OCI-LY7 (cell line): ENCODE results near the gene ENAH. TPM values are rescaled to one million over a fixed set of nuclear protein-coding genes. Genes with fewer than 3 reads are reported as not detected.

Source experiments
- BruUV-seq: library from RNA; stranded (reverse); fragments of 400-500 nt; replicated peaks from 2 replicates; lab custom pipeline; 2021; lab: Mats Ljungman, UMichigan
- CTCF ChIA-PET: fragments of 300-600 bp; sonication (Branson Sonifier 250); formaldehyde crosslinking; loops from one replicate; lab custom pipeline; 2022; ENCODE audit warnings: antibody characterized with exemption; ENCODE audit not compliant: unreplicated experiment; lab: Charles Lee
- POLR2A ChIA-PET: fragments of 300-600 bp; sonication (Branson Sonifier 250); formaldehyde crosslinking; loops from one replicate; lab custom pipeline; 2022; ENCODE audit warnings: antibody characterized with exemption; lab: Charles Lee
- DNase-seq: peaks from one replicate; pipeline ENCODE4 v3.0.0-alpha.2; 2015; ENCODE audit warnings: low spot score
- H2AFZ ChIP-seq: fragments of 200-600 bp; sonication (generic), shearing (Covaris generic); 2 replicates; pipeline ENCODE4 v1.6.1; 2014; ENCODE audit warnings: mild to moderate bottlenecking, antibody characterized with exemption, low read length, moderate library complexity
- H3K27ac ChIP-seq: fragments of 200-600 bp; sonication (generic); 2 replicates; pipeline ENCODE4 v1.5.1; 2014; ENCODE audit warnings: mixed run types, low read depth, mild to moderate bottlenecking, moderate library complexity, low read length, inconsistent platforms; ENCODE audit not compliant: poor library complexity, severe bottlenecking
- H3K36me3 ChIP-seq: fragments of 200-600 bp; sonication (generic); 2 replicates; pipeline ENCODE4 v1.6.1; 2014; ENCODE audit warnings: mild to moderate bottlenecking, antibody characterized with exemption, low read length, moderate library complexity, mixed read lengths; ENCODE audit not compliant: insufficient read depth
- H3K4me1 ChIP-seq: fragments of 200-600 bp; sonication (generic); 2 replicates; pipeline ENCODE4 v1.5.1; 2014; ENCODE audit warnings: mild to moderate bottlenecking, low read length; ENCODE audit not compliant: insufficient read depth, poor library complexity, severe bottlenecking
- H3K4me2 ChIP-seq: fragments of 200-600 bp; sonication (generic); 2 replicates; pipeline ENCODE4 v1.6.1; 2014; ENCODE audit warnings: mild to moderate bottlenecking, low read length
- H3K4me3 ChIP-seq: fragments of 200-600 bp; sonication (generic); 2 replicates; pipeline ENCODE4 v1.5.1; 2014; ENCODE audit warnings: mild to moderate bottlenecking, low read depth, low read length; ENCODE audit not compliant: poor library complexity, severe bottlenecking
- H3K79me2 ChIP-seq: fragments of 200-600 bp; sonication (generic); 2 replicates; pipeline ENCODE4 v1.6.1; 2016; ENCODE audit warnings: low read depth, mild to moderate bottlenecking, low read length, moderate library complexity, mixed read lengths; ENCODE audit not compliant: insufficient read depth
- H3K9me2 ChIP-seq: fragments of 200-600 bp; sonication (generic); 2 replicates; pipeline ENCODE4 v1.6.1; 2016; ENCODE audit warnings: mild to moderate bottlenecking, low read length, mixed read lengths; ENCODE audit not compliant: insufficient read depth
- H3K9me3 ChIP-seq: fragments of 200-600 bp; sonication (generic); 2 replicates; pipeline ENCODE4 v1.6.1; 2014; ENCODE audit warnings: mild to moderate bottlenecking, mixed run types, low read length, mixed read lengths
- H4K20me1 ChIP-seq: fragments of 200-600 bp; sonication (generic); 2 replicates; pipeline ENCODE4 v1.6.1; 2014; ENCODE audit warnings: mild to moderate bottlenecking, antibody characterized with exemption, low read length, moderate library complexity, mixed read lengths; ENCODE audit not compliant: insufficient read depth
- CTCF ChIP-seq: fragments of 200-600 bp; sonication (generic); conservative IDR thresholded peaks from 2 replicates; pipeline ENCODE4 v1.5.1; 2014; ENCODE audit warnings: mild to moderate bottlenecking, antibody characterized with exemption, low read length, moderate library complexity, mixed read lengths
- EZH2phosphoT487 ChIP-seq: fragments of 200-600 bp; sonication (generic); IDR thresholded peaks from 2 replicates; pipeline ENCODE4 v1.6.1; 2018; ENCODE audit warnings: low read depth, borderline replicate concordance, mild to moderate bottlenecking, mixed run types, antibody characterized with exemption, low read length, moderate library complexity, mixed read lengths
- intact Hi-C: fragments of 100-400 bp; cut with micrococcal nuclease; formaldehyde crosslinking; loops from one replicate; pipeline ENCODE4 v1.10.0; 2022; ENCODE audit not compliant: unreplicated experiment
- total RNA-seq, 2 experiments: library from RNA; depleted of rRNA in 1 of 2; stranded (reverse); fragments of >200 nt in 1 of 2; shearing (Covaris generic) in 1 of 2; gene quantifications; 2 replicates each; pipeline ENCODE4 v1.2.3, GENCODE V29; 2014 to 2022

Gene ENAH
- total RNA-seq, 2 experiments from 2014 or later: 4.6 to 18.1 TPM

DNA sequence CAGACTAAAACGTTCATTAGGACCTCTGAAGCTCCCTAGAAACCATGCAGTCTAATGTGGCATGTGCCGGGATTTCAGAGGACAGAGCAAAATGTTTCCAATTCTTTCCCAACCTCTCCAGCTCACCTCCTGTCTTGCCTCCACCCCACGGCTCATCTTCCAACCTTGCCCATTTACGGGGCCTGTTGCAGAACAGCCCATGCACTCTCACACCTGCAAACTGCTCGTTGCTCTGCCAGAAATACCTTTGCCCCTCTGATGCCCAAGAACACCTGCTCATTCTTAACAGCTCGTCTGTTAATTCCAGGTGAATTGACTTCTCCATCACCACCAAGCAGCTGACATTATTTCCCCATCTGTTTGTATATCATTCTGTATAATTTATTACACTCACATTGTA, 171.2 kb downstream of the ENAH start:
- POLR2A ChIA-PET: interaction anchor here (0.6 to 7.3 kb wide), 16 partner anchors 8 to 699 kb away, joined by 3 to 51 read pairs (median 4); partner anchors contain the start of gene SRP9
- BruUV-seq: no TSS peak
- H3K27ac ChIP-seq: peak overlapping the region; percentile 92
- H2AFZ ChIP-seq: peak overlapping the region; percentile 15; the same call in 1 of the 2 replicates
- no peaks in the 10 kb centered on the region for H3K79me2 ChIP-seq
- H3K9me3 ChIP-seq: no peaks in the 10 kb centered on the region
- DNase-seq: peak; percentile 33
- peaks cover 73% of the 10 kb centered on the region for H3K4me1 ChIP-seq
- intact Hi-C loops: loop anchor here (2.0 kb wide), 2 partner anchors 73 to 639 kb away; no protein-coding TSS in a partner anchor
- H3K36me3 ChIP-seq: no peaks in the 10 kb centered on the region
- peak overlapping the region; percentile 35 for H3K4me3 ChIP-seq
- no peaks in the 10 kb centered on the region for H4K20me1 ChIP-seq
- CTCF ChIA-PET: interaction anchor here (0.6 to 1.6 kb wide), 11 partner anchors 9 to 291 kb away, joined by 3 to 11 read pairs (median 3); partner anchors contain the start of gene ENAH
- H3K4me2 ChIP-seq: peak overlapping the region; percentile 70
- TF ChIP-seq EZH2phosphoT487: no peak
- no peak for TF ChIP-seq CTCF
- no peaks in the 10 kb centered on the region for H3K9me2 ChIP-seq

DNA sequence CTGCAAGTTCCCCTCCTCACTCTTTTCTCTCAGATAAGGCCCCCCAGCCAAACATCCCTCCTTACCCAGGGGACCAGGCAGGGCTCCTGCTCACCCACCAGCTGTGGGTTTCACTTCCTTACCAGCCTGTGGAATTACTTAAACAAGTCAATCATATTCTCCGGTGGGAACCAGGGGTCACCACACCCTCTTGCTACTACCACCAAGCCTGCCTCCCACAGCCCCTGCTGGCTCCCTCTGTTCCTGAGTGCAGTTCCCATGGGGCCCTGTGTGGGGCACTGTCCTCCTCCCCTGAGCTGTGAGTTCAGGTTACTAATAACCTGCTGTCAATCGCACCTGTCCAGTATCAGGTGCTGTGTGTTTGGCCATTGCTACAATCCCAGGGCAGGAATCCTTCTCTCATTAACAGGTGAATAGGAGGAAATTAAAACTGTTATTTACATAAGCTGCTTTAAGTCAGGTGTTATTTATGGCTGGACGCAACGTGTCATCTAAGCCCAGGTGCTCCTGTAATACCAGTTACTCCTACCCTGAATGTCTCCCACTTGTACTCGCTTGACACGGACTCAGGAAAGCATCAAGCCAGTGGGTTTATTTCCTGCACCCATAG, 172.0 kb downstream of the ENAH start:
- Histone ChIP-seq H3K4me1 (peaks cover 76% of the 10 kb centered on the region), H4K20me1 (no peaks in the 10 kb centered on the region), H3K79me2 (no peaks in the 10 kb centered on the region), H3K4me2 (peak overlapping the region; percentile 70), H3K9me3 (no peaks in the 10 kb centered on the region), H3K36me3 (no peaks in the 10 kb centered on the region), H3K4me3 (peak overlapping the region; percentile 35), H3K9me2 (no peaks in the 10 kb centered on the region), H2AFZ (peak overlapping the region; percentile 30; the same call in 1 of the 2 replicates), H3K27ac (peak overlapping the region; percentile 92)
- no TSS peak for BruUV-seq
- peak; percentile 97 for TF ChIP-seq CTCF
- no peak for TF ChIP-seq EZH2phosphoT487
- intact Hi-C loops: loop anchor here (1.0 to 2.0 kb wide), 3 partner anchors 74 to 640 kb away; partner anchors contain the start of gene ENAH
- CTCF ChIA-PET: interaction anchor here (0.6 to 1.6 kb wide), 6 partner anchors 10 to 402 kb away, joined by 3 to 7 read pairs (median 4); partner anchors contain the start of gene TMEM63A
- POLR2A ChIA-PET: interaction anchor here (0.6 to 7.3 kb wide), 14 partner anchors 9 to 365 kb away, joined by 3 to 51 read pairs (median 4); partner anchors contain the start of gene SRP9
- DNase-seq: peak; percentile 92
